Esophagus muscularis mucosa (tissue), 4 donors: ENCODE measurements around the gene RCN2. TPM values are rescaled to one million over a fixed set of nuclear protein-coding genes. Genes with fewer than 3 reads are reported as not detected.

Experiments used
- DNase-seq: peaks from one replicate; pipeline ENCODE4 v3.0.0-alpha.2; 2017; ENCODE audit errors: extremely low spot score
- H3K27ac ChIP-seq, 4 donors: fragments of 200-600 bp; sonication (generic); replicated peaks in 1 of 4; 1 replicate in 3 of 4; 2 replicates in 1 of 4; pipeline ENCODE4 v1.5.1; 2016 to 2019; ENCODE audit warnings: mild to moderate bottlenecking in 1 of 4
- H3K27me3 ChIP-seq, 4 donors: fragments of 200-600 bp; sonication (generic); one replicate each; pipeline versions ENCODE4 v1.5.1 to v1.6.0; 2016 to 2019
- H3K36me3 ChIP-seq, 4 donors: fragments of 200-600 bp; sonication (generic); one replicate each; pipeline ENCODE4 v1.5.1; 2016 to 2019
- H3K4me1 ChIP-seq, 4 donors: fragments of 200-600 bp; sonication (generic); one replicate each; pipeline ENCODE4 v1.5.1; 2016 to 2019
- H3K4me3 ChIP-seq, 4 donors: fragments of 200-600 bp; sonication (generic); 1 replicate in 2 of 4; 2 replicates in 2 of 4; pipeline ENCODE4 v1.5.1; 2016 to 2019; ENCODE audit warnings: mild to moderate bottlenecking in 4 of 4, moderate library complexity in 1 of 4
- H3K9me3 ChIP-seq, 4 donors: fragments of 200-600 bp; sonication (generic); 1 replicate in 3 of 4; 2 replicates in 1 of 4; pipeline ENCODE4 v1.5.1; 2016 to 2019
- EP300 ChIP-seq: sonication (generic); formaldehyde crosslinking; IDR thresholded peaks from one replicate; pipeline ENCODE4 v1.6.1; 2017; ENCODE audit warnings: antibody characterized with exemption
- POLR2A ChIP-seq: fragments of 450-650 bp; IDR thresholded peaks from one replicate; pipeline ENCODE4 v1.6.1; 2017; ENCODE audit warnings: antibody characterized with exemption, moderate library complexity, mild to moderate bottlenecking, low read depth
- POLR2AphosphoS5 ChIP-seq, 2 donors: sonication (generic); formaldehyde crosslinking; IDR thresholded peaks; one replicate each; pipeline ENCODE4 v1.6.1; 2017; ENCODE audit warnings: antibody characterized with exemption in 2 of 2
- WGBS: methylation state at CpG from one replicate; pipeline ENCODE4 v1.1.5; 2018; 5-methylcytosine and 5-hydroxymethylcytosine counted together
- intact Hi-C: fragments of 100-400 bp; cut with DNase I; formaldehyde crosslinking; loops from one replicate; pipeline ENCODE4 v1.15.1; 2023
- total RNA-seq, 4 donors: library from RNA; depleted of rRNA; stranded (reverse); fragments of >200 nt; gene quantifications; one replicate each; pipeline versions ENCODE4 v1.1.0 to v1.2.1, GENCODE V29; 2016
- TF ChIP-seq, protein P1 (sequence below), 3 experiments: fragments of 200-600 bp in 2 of 3; fragments of 450-650 bp in 1 of 3; sonication (generic) in 2 of 3; IDR thresholded peaks; one replicate each; pipeline ENCODE4 v1.5.1; 2017 to 2019; ENCODE audit warnings: antibody characterized with exemption in 3 of 3, mild to moderate bottlenecking in 2 of 3, moderate library complexity in 1 of 3

Gene RCN2
- total RNA-seq, 4 donors from 2014 or later, result 35.6 to 55.6 (median 43.0) TPM

DNA sequence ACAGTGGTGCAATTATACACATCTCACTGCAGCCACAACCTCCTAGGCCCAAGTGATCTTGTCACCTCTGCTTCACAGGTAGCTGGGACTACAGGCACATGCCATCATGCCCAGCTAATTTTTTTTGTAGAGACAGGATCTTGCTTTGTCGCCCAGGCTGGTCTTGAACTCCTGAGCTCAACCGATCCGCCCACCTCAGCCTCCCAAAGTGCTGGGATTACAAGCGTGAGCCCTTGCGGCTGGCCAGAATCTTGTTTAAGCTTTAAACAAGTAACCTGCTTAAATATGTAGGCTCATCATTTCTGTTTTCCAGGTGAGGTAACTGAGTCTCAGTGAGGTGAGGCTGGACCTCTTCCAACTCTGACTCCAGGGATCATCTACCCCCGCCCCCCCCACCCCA is 55.7 kb downstream of the RCN2 start:
- 95% methylated on average over 6 of the region's 6 CpGs for WGBS
- intact Hi-C loops, result no loop called here
- H3K9me3 ChIP-seq, result no peaks in the 10 kb centered on the region
- no peak overlapping the region for H3K4me3 ChIP-seq
- H3K27ac ChIP-seq, result no peak overlapping the region
- peaks cover 8 to 22% (median 12%) of the 10 kb centered on the region in 4 donors for H3K4me1 ChIP-seq
- TF ChIP-seq EP300 (no peak), POLR2AphosphoS5 (IDR thresholded peaks at IDR 0.05) (no peak), POLR2A (no peak)
- TF ChIP-seq, protein P1, sequence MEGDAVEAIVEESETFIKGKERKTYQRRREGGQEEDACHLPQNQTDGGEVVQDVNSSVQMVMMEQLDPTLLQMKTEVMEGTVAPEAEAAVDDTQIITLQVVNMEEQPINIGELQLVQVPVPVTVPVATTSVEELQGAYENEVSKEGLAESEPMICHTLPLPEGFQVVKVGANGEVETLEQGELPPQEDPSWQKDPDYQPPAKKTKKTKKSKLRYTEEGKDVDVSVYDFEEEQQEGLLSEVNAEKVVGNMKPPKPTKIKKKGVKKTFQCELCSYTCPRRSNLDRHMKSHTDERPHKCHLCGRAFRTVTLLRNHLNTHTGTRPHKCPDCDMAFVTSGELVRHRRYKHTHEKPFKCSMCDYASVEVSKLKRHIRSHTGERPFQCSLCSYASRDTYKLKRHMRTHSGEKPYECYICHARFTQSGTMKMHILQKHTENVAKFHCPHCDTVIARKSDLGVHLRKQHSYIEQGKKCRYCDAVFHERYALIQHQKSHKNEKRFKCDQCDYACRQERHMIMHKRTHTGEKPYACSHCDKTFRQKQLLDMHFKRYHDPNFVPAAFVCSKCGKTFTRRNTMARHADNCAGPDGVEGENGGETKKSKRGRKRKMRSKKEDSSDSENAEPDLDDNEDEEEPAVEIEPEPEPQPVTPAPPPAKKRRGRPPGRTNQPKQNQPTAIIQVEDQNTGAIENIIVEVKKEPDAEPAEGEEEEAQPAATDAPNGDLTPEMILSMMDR (IDR thresholded peaks at IDR 0.05), result no peak
- no peaks in the 10 kb centered on the region for H3K36me3 ChIP-seq
- DNase-seq, result no peak
- no peaks in the 10 kb centered on the region for H3K27me3 ChIP-seq

DNA sequence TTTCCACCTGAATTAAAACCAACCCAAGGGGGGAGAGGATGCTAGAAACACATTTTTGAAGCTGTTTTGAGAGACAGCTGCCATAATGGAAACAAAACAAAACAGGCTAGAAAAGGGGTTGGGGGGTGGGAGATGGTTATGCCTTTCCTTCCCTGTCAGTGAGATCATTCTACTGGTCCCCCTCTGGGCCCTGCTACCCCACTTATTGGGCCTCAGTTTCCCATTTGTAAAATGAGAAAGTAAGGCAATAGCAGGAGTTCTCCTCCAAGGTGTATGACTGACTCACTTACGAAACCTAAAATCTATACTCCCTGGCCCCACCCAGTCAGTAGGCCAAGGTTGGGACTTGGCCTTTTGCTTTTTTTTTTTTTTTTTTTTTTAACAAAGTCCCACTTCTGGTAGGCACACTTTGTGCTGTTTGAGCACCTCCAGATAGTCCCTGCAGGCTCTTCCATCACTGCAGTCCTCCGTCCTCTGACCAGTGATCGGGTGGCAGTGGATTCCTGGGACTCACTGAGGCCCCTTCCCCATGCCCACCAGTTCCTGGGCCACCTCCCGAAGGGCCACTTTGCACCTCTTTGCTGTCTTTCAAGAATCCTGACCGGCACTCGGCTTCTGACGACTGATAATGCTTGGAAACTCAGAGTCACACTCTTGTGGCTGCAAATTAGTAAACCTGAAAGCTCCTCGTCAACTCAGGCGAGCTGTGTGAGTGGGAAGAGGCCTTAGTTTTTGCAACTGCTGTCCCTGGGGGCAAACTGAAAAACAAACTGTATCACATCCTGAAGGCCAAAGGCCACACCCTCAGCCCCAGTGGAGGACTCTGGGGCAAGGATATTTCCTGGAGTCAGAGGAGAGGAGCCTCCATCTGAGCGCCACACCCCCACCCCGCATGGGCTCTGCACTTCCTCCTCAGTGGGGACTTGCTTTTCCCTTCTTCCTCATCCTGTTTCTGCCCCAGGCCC is 56.6 kb downstream of the RCN2 start:
- H3K36me3 ChIP-seq, result no peaks in the 10 kb centered on the region
- TF ChIP-seq, protein P1 (IDR thresholded peaks at IDR 0.05), result no peak
- no peak for TF ChIP-seq POLR2A
- TF ChIP-seq POLR2AphosphoS5 (IDR thresholded peaks at IDR 0.05), result no peak
- no peak for TF ChIP-seq EP300
- H3K27me3 ChIP-seq, result no peaks in the 10 kb centered on the region
- intact Hi-C loops, result no loop called here
- peak overlapping the region in 3 of 4 donors; percentile 27 to 57 (median 47) for H3K27ac ChIP-seq
- H3K4me3 ChIP-seq, result no peak overlapping the region
- peaks cover 8 to 21% (median 13%) of the 10 kb centered on the region in 4 donors for H3K4me1 ChIP-seq
- DNase-seq, result no peak
- no peaks in the 10 kb centered on the region for H3K9me3 ChIP-seq
- WGBS, result 72% methylated on average over 11 of the region's 11 CpGs

DNA sequence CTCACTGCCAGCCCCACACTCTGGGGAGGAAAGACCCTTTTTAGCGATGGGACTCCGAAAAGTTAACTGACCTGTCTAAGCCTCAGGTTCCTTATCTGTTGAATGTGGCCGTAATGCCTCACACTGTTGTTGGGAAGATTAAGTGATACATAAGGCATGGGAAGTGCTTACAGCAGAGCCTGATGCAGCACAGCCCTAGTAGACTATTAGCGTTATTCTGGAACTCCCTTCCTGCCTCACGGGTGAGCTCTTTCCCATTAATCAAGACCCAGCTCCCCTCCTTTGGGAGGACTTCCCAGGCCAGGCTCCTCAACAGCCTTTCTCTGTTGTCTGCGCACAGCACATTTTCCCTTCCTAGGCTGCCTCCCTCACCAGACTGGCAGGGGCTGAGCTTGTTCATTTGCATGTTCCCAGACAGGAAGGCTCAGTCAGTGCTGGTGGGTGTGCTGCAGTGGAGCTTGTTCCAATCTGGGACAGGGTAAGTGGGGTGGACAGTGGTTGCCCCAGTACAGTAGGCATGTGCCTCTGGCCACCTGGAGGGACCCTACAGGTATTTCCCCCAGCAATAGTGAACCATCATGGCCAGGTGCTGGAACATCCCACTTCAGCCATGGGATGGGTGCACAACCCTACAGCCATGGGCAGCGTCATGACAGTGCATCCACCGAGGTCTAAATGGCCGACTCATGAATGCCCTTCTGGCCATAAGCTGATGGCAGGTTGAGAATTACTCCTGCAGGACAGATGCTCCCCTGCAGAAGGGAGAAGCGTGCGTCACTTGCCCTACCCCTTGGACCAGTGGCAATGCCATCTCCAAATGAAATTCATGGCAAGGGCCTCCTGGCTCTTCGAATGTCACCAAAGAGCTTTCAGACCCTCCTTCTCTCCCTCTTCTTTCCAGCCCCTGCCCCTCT is 57.6 kb downstream of the RCN2 start:
- Histone ChIP-seq H3K9me3 (no peaks in the 10 kb centered on the region), H3K4me3 (no peak overlapping the region), H3K27ac (peak overlapping the region in 3 of 4 donors; percentile 27 to 57 (median 47)), H3K4me1 (peaks cover 8 to 21% (median 14%) of the 10 kb centered on the region in 4 donors), H3K36me3 (no peaks in the 10 kb centered on the region), H3K27me3 (no peaks in the 10 kb centered on the region)
- intact Hi-C loops, result no loop called here
- WGBS, result 83% methylated on average over 12 of the region's 12 CpGs
- TF ChIP-seq, protein P1 (IDR thresholded peaks at IDR 0.05), result no peak
- no peak for TF ChIP-seq POLR2AphosphoS5 (IDR thresholded peaks at IDR 0.05)
- DNase-seq, result no peak

DNA sequence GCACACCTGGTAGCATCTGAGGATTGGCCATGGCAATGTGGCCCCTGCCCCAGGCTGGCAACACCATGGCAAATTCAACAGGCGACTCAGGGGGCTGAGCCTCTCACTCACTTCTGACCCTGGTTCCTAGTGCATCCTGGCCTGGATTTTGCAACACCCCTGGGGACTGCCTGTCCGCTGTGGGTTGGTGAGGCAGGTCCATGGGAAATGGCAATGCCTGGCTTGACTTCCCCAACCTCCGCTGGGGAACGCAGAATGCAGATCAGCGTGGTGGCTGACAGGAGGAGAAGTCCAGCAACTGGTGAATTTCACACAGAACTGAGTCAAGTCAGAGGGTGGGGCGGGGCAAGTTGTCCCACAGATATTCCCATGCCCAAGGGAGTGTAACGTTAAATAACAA is 59.5 kb downstream of the RCN2 start:
- Histone ChIP-seq H3K4me3 (no peak overlapping the region), H3K4me1 (peaks cover 13 to 35% (median 31%) of the 10 kb centered on the region in 4 donors), H3K27me3 (no peaks in the 10 kb centered on the region), H3K9me3 (no peaks in the 10 kb centered on the region), H3K36me3 (no peaks in the 10 kb centered on the region), H3K27ac (no peak overlapping the region)
- 86% methylated on average over 7 of the region's 7 CpGs for WGBS
- intact Hi-C loops, result no loop called here
- TF ChIP-seq, protein P1 (IDR thresholded peaks at IDR 0.05), result no peak
- no peak for DNase-seq
